Measurements from ENCODE around the gene TFCP2.

- no peak for TF ChIP-seq CTCF (IDR thresholded peaks at IDR 0.05; ENCODE audit: low read depth, low read length)
- no peak for TF ChIP-seq EZH2phosphoT487 (IDR thresholded peaks at IDR 0.05; ENCODE audit: low read depth)
Measured at GRCh38 chr12:51181558-51181957, 8.6 kb upstream of the TFCP2 start.
